HepG2 (cell line): ENCODE measurements around the gene SEC14L5. TPM values are rescaled to one million over a fixed set of nuclear protein-coding genes. Genes with fewer than 3 reads are reported as not detected.

Experiments used
- CBX1 ChIP-seq: IDR thresholded peaks from one replicate; pipeline ENCODE4 v1.6.1; 2016; ENCODE audit warnings: antibody characterized with exemption, low read depth
- GATAD2A ChIP-seq: IDR thresholded peaks from 2 replicates; pipeline ENCODE4 v1.6.1; 2016
- HES4 ChIP-seq: sonication (generic); formaldehyde crosslinking; IDR thresholded peaks from 2 replicates; pipeline ENCODE4 v1.9.0; 2021; ENCODE audit warnings: mild to moderate bottlenecking, missing genetic modification reagents, borderline replicate concordance
- HOXA7 ChIP-seq: sonication (generic); formaldehyde crosslinking; IDR thresholded peaks from 2 replicates; pipeline ENCODE4 v1.8.1; 2022; ENCODE audit warnings: mild to moderate bottlenecking, missing genetic modification reagents, moderate library complexity
- KDM5B ChIP-seq: sonication (generic); formaldehyde crosslinking; IDR thresholded peaks from 2 replicates; pipeline ENCODE4 v1.4.0; 2020; ENCODE audit warnings: missing genetic modification reagents, mild to moderate bottlenecking, borderline replicate concordance
- MAZ ChIP-seq, 2 experiments: sonication (generic) in 1 of 2; formaldehyde crosslinking in 1 of 2; IDR thresholded peaks; 2 replicates each; pipeline versions ENCODE4 v1.5.0 to v1.6.1; 2012 to 2020; ENCODE audit warnings: low read depth in 2 of 2, mild to moderate bottlenecking in 2 of 2, borderline replicate concordance in 1 of 2, improper control_type of control experiment in 1 of 2, low read length in 1 of 2, missing genetic modification reagents in 1 of 2, moderate library complexity in 1 of 2
- MTA1 ChIP-seq: sonication (generic); formaldehyde crosslinking; IDR thresholded peaks from 2 replicates; pipeline ENCODE4 v1.4.0; 2020; ENCODE audit warnings: missing genetic modification reagents, mild to moderate bottlenecking, borderline replicate concordance
- MXI1 ChIP-seq: IDR thresholded peaks from 3 replicates; pipeline ENCODE4 v1.6.1; 2012; ENCODE audit warnings: low read depth, low read length, inconsistent platforms, borderline replicate concordance
- NFIB ChIP-seq: sonication (generic); formaldehyde crosslinking; IDR thresholded peaks from 2 replicates; pipeline ENCODE4 v1.9.0; 2021; ENCODE audit warnings: missing genetic modification reagents, mild to moderate bottlenecking, borderline replicate concordance
- NR1H2 ChIP-seq: sonication (generic); formaldehyde crosslinking; IDR thresholded peaks from 2 replicates; pipeline ENCODE4 v1.8.1; 2022; ENCODE audit warnings: low read depth, missing genetic modification reagents, borderline replicate concordance
- NR2C2 ChIP-seq: sonication (generic); formaldehyde crosslinking; IDR thresholded peaks from 2 replicates; pipeline ENCODE4 v1.4.0; 2020; ENCODE audit warnings: missing genetic modification reagents, mild to moderate bottlenecking, moderate library complexity, borderline replicate concordance
- PCBP1 ChIP-seq: fragments of 200-400 bp; formaldehyde crosslinking; IDR thresholded peaks from 2 replicates; pipeline ENCODE4 v1.6.1; 2017; ENCODE audit warnings: mild to moderate bottlenecking, low read depth, low read length, borderline replicate concordance
- SOX6 ChIP-seq, 2 experiments: fragments of 450-650 bp in 1 of 2; sonication (generic) in 1 of 2; formaldehyde crosslinking in 1 of 2; IDR thresholded peaks; 2 replicates each; pipeline versions ENCODE4 v1.4.0 to v1.6.1; 2017 to 2020; ENCODE audit warnings: antibody characterized with exemption in 1 of 2, mild to moderate bottlenecking in 1 of 2, missing genetic modification reagents in 1 of 2
- U2AF1 ChIP-seq: fragments of 200-400 bp; formaldehyde crosslinking; optimal IDR thresholded peaks from 2 replicates; pipeline ENCODE3; 2017; ENCODE audit warnings: mild to moderate bottlenecking, low read depth, low read length
- YEATS4 ChIP-seq: sonication (generic); formaldehyde crosslinking; IDR thresholded peaks from 2 replicates; pipeline ENCODE4 v1.4.0; 2020; ENCODE audit warnings: missing genetic modification reagents, borderline replicate concordance
- ZBTB7A ChIP-seq: sonication (generic); formaldehyde crosslinking; IDR thresholded peaks from 2 replicates; pipeline ENCODE4 v1.8.0; 2022; ENCODE audit warnings: mild to moderate bottlenecking, missing genetic modification reagents
- ZNF124 ChIP-seq: sonication (generic); formaldehyde crosslinking; IDR thresholded peaks from 2 replicates; pipeline ENCODE4 v1.4.0; 2020; ENCODE audit warnings: missing genetic modification reagents
- ZNF225 ChIP-seq: sonication (generic); formaldehyde crosslinking; IDR thresholded peaks from 2 replicates; pipeline ENCODE4 v1.4.0; 2020; ENCODE audit warnings: mild to moderate bottlenecking, missing genetic modification reagents
- ZNF264 ChIP-seq: sonication (generic); formaldehyde crosslinking; IDR thresholded peaks from 2 replicates; pipeline ENCODE4 v1.4.0; 2020; ENCODE audit warnings: missing genetic modification reagents
- ZNF282 ChIP-seq: fragments of 450-650 bp; IDR thresholded peaks from 2 replicates; pipeline ENCODE4 v1.6.1; 2018; ENCODE audit not compliant: partially characterized antibody
- ZNF337 ChIP-seq: sonication (generic); formaldehyde crosslinking; IDR thresholded peaks from 2 replicates; pipeline ENCODE4 v1.5.1; 2020; ENCODE audit warnings: missing genetic modification reagents, low read depth, mild to moderate bottlenecking, borderline replicate concordance
- ZNF343 ChIP-seq: sonication (generic); formaldehyde crosslinking; IDR thresholded peaks from 2 replicates; pipeline ENCODE4 v1.4.0; 2020; ENCODE audit warnings: mild to moderate bottlenecking, missing genetic modification reagents
- ZNF543 ChIP-seq: sonication (generic); formaldehyde crosslinking; IDR thresholded peaks from 2 replicates; pipeline ENCODE4 v1.4.0; 2020; ENCODE audit warnings: mild to moderate bottlenecking, missing genetic modification reagents
- ZNF792 ChIP-seq: IDR thresholded peaks from 2 replicates; pipeline ENCODE4 v1.6.1; 2016
- ZSCAN20 ChIP-seq: sonication (generic); formaldehyde crosslinking; IDR thresholded peaks from 2 replicates; pipeline ENCODE4 v1.4.0; 2020; ENCODE audit warnings: missing genetic modification reagents, mild to moderate bottlenecking, borderline replicate concordance
- polyA plus RNA-seq, 8 experiments: library from polyadenylated mRNA; depleted of rRNA in 3 of 8; stranded (reverse) in 7 of 8; unstranded in 1 of 8; fragments of >200 nt; fragmentation: Illumina TruSeq in 4 of 8; extraction: Trizol in 4 of 8; gene quantifications; 2 replicates each; pipeline versions ENCODE4 v1.2.1 to v1.2.3, GENCODE V29; 2011 to 2016; ENCODE audit warnings: low read depth in 4 of 8, missing spikeins in 1 of 8, mixed read lengths in 1 of 8; ENCODE audit not compliant: insufficient read depth in 1 of 8
- total RNA-seq, 5 experiments: library from RNA; depleted of rRNA; stranded (reverse); fragments of >200 nt; fragmentation: Illumina TruSeq; extraction: Trizol; gene quantifications; 2 replicates each; pipeline ENCODE4 v1.2.3, GENCODE V29; 2016; ENCODE audit warnings: low read depth in 1 of 5
- TF ChIP-seq, protein P1 (sequence below): sonication (generic); formaldehyde crosslinking; IDR thresholded peaks from 2 replicates; pipeline ENCODE4 v1.5.0; 2020; ENCODE audit warnings: mild to moderate bottlenecking, missing genetic modification reagents
- TF ChIP-seq, protein P2 (sequence below): sonication (generic); formaldehyde crosslinking; IDR thresholded peaks from 2 replicates; pipeline ENCODE4 v1.4.0; 2020; ENCODE audit warnings: missing genetic modification reagents

Gene SEC14L5
- total and polyA plus RNA-seq, 2 of the 13 experiments (the other 11 are each of a cell fraction or from before 2014, with no cell fraction given): 0.40 to 0.42 TPM

GRCh38 chr16:4947722-4948503 is 10.2 kb upstream of the SEC14L5 start (continued):
- no peak for TF ChIP-seq ZNF282
- TF ChIP-seq ZBTB7A: 0 out of 2 replicates have a peak, but pooled peaks have one; percentile 12
- no peak for TF ChIP-seq ZSCAN20
- TF ChIP-seq ZNF343 (CRISPR knock-in tag): peak; percentile 75; the same call in 1 of the 2 replicates
- TF ChIP-seq ZNF337: no peak
- TF ChIP-seq CBX1: peak; percentile 55
- no peak for TF ChIP-seq NFIB (CRISPR knock-in tag)
- peak; percentile 79 for TF ChIP-seq ZNF225 (CRISPR knock-in tag)
- peak; percentile 42; the same call in 1 of the 2 replicates for TF ChIP-seq YEATS4
- TF ChIP-seq MXI1: no peak
- peak; percentile 73 for TF ChIP-seq GATAD2A
- 0 out of 2 replicates have a peak, but pooled peaks have one; percentile 64 for TF ChIP-seq ZNF124 (CRISPR knock-in tag)
- TF ChIP-seq SOX6 (IDR thresholded peaks at IDR 0.05): no peak
- TF ChIP-seq SOX6 (CRISPR knock-in tag; IDR thresholded peaks at IDR 0.05): peak; percentile 54
- TF ChIP-seq HOXA7: no peak
- TF ChIP-seq, protein P1, sequence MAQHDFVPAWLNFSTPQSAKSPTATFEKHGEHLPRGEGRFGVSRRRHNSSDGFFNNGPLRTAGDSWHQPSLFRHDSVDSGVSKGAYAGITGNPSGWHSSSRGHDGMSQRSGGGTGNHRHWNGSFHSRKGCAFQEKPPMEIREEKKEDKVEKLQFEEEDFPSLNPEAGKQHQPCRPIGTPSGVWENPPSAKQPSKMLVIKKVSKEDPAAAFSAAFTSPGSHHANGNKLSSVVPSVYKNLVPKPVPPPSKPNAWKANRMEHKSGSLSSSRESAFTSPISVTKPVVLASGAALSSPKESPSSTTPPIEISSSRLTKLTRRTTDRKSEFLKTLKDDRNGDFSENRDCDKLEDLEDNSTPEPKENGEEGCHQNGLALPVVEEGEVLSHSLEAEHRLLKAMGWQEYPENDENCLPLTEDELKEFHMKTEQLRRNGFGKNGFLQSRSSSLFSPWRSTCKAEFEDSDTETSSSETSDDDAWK (CRISPR knock-in tag): no peak
- TF ChIP-seq ZNF264: no peak
- TF ChIP-seq HES4 (CRISPR knock-in tag): no peak
- TF ChIP-seq, protein P2, sequence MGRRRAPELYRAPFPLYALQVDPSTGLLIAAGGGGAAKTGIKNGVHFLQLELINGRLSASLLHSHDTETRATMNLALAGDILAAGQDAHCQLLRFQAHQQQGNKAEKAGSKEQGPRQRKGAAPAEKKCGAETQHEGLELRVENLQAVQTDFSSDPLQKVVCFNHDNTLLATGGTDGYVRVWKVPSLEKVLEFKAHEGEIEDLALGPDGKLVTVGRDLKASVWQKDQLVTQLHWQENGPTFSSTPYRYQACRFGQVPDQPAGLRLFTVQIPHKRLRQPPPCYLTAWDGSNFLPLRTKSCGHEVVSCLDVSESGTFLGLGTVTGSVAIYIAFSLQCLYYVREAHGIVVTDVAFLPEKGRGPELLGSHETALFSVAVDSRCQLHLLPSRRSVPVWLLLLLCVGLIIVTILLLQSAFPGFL (CRISPR knock-in tag): no peak
- TF ChIP-seq ZNF543 (CRISPR knock-in tag): peak; percentile 99
- no peak for TF ChIP-seq NR1H2 (CRISPR knock-in tag)
- no peak for TF ChIP-seq PCBP1
- TF ChIP-seq ZNF792 (CRISPR knock-in tag): peak; percentile 47; the same call in 1 of the 2 replicates
- TF ChIP-seq NR2C2: no peak
- peak; percentile 77; the same call in 1 of the 2 replicates for TF ChIP-seq MTA1 (CRISPR knock-in tag)
- no peak for TF ChIP-seq U2AF1
- peak; percentile 53; the same call in 1 of the 2 replicates for TF ChIP-seq KDM5B
- TF ChIP-seq MAZ (IDR thresholded peaks at IDR 0.05; ENCODE audit: borderline replicate concordance, low read depth, low read length): peak; percentile 69; the same call in 1 of the 2 replicates
- TF ChIP-seq MAZ (CRISPR knock-in tag; IDR thresholded peaks at IDR 0.05; ENCODE audit: low read depth): peak; percentile 74; the same call in 1 of the 2 replicates
